Measurements from ENCODE around the gene GLYATL3. TPM values are rescaled to one million over a fixed set of nuclear protein-coding genes. Genes with fewer than 3 reads are reported as not detected.

GLYATL3 gene
- total RNA-seq, 2 donors from 2014 or later = not detected

- no peak for TF ChIP-seq CTCF (IDR thresholded peaks at IDR 0.05)
- ATAC-seq (ENCODE audit: insufficient number of reproducible peaks, low FRiP score, low read depth) = no peak
- H3K27me3 ChIP-seq (replicated peaks; ENCODE audit: insufficient read depth) = no peaks in the 10 kb centered on the region
- no peak overlapping the region for H3K4me3 ChIP-seq
- H3K9me3 ChIP-seq = no peaks in the 10 kb centered on the region
- no peaks in the 10 kb centered on the region for H3K4me1 ChIP-seq (ENCODE audit: control insufficient read depth in 1 of 2, low read depth in 2 of 2)
- no peak overlapping the region for H3K27ac ChIP-seq
- DNase-seq (ENCODE audit: low spot score) = no peak
- H3K36me3 ChIP-seq = no peaks in the 10 kb centered on the region
These were observed 41.5 kb downstream of the GLYATL3 start for GRCh38 chr6:49541210-49541724.

GRCh38 chr6:49541936-49542335 lies 42.2 kb downstream of the GLYATL3 start:
- Histone ChIP-seq H3K9me3 (no peaks in the 10 kb centered on the region), H3K27me3 (replicated peaks; ENCODE audit: insufficient read depth) (no peaks in the 10 kb centered on the region), H3K4me3 (no peak overlapping the region), H3K4me1 (ENCODE audit: control insufficient read depth in 1 of 2, low read depth in 2 of 2) (no peaks in the 10 kb centered on the region), H3K27ac (no peak overlapping the region), H3K36me3 (no peaks in the 10 kb centered on the region)
- ATAC-seq (ENCODE audit: insufficient number of reproducible peaks, low FRiP score, low read depth) (no peak), DNase-seq (ENCODE audit: low spot score) (no peak)
- no peak for TF ChIP-seq CTCF (IDR thresholded peaks at IDR 0.05)

GRCh38 chr6:49543087-49543858 lies 43.5 kb downstream of the GLYATL3 start:
- DNase-seq (ENCODE audit: low spot score) (no peak), ATAC-seq (ENCODE audit: insufficient number of reproducible peaks, low FRiP score, low read depth) (no peak)
- Histone ChIP-seq H3K9me3 (no peaks in the 10 kb centered on the region), H3K36me3 (no peaks in the 10 kb centered on the region), H3K4me3 (no peak overlapping the region), H3K27ac (no peak overlapping the region), H3K4me1 (ENCODE audit: control insufficient read depth in 1 of 2, low read depth in 2 of 2) (no peaks in the 10 kb centered on the region), H3K27me3 (replicated peaks; ENCODE audit: insufficient read depth) (no peaks in the 10 kb centered on the region)
- TF ChIP-seq CTCF (IDR thresholded peaks at IDR 0.05) = no peak

- no peak for ATAC-seq (ENCODE audit: insufficient number of reproducible peaks, low FRiP score, low read depth)
- Histone ChIP-seq H3K27ac (no peak overlapping the region), H3K9me3 (no peaks in the 10 kb centered on the region), H3K4me1 (ENCODE audit: control insufficient read depth in 1 of 2, low read depth in 2 of 2) (peaks cover 0 to 14% of the 10 kb centered on the region in 2 donors), H3K36me3 (no peaks in the 10 kb centered on the region), H3K27me3 (replicated peaks; ENCODE audit: insufficient read depth) (no peaks in the 10 kb centered on the region), H3K4me3 (no peak overlapping the region)
- no peak for DNase-seq (ENCODE audit: low spot score)
- no peak for TF ChIP-seq CTCF (IDR thresholded peaks at IDR 0.05)
These were observed 46.6 kb downstream of the GLYATL3 start for GRCh38 chr6:49546331-49546730.

GRCh38 chr6:49548613-49549304 lies 49.0 kb downstream of the GLYATL3 start:
- no peak overlapping the region for H3K27ac ChIP-seq
- DNase-seq (ENCODE audit: low spot score) (no peak), ATAC-seq (ENCODE audit: insufficient number of reproducible peaks, low FRiP score, low read depth) (no peak)
- no peak for TF ChIP-seq CTCF (IDR thresholded peaks at IDR 0.05)
- peaks cover 3 to 16% of the 10 kb centered on the region in 2 donors for H3K4me1 ChIP-seq (ENCODE audit: control insufficient read depth in 1 of 2, low read depth in 2 of 2)
- H3K36me3 ChIP-seq = no peaks in the 10 kb centered on the region
- no peaks in the 10 kb centered on the region for H3K27me3 ChIP-seq (replicated peaks; ENCODE audit: insufficient read depth)
- no peaks in the 10 kb centered on the region for H3K9me3 ChIP-seq
- H3K4me3 ChIP-seq = no peak overlapping the region

Measured in thoracic aorta (tissue), 2 donors.